GM23338 (cell line): ENCODE measurements around the gene TRPC3.

Source experiments
- CTCF ChIP-seq, 2 experiments: fragments of 200-600 bp in 1 of 2; sonication (generic) in 1 of 2; conservative IDR thresholded peaks; 2 replicates each; pipeline versions ENCODE4 v1.5.1 to v1.6.1; 2016 to 2017; ENCODE audit warnings: antibody characterized with exemption in 2 of 2, low read depth in 2 of 2, mild to moderate bottlenecking in 2 of 2, moderate library complexity in 1 of 2
- POLR2AphosphoS5 ChIP-seq: IDR thresholded peaks from 2 replicates; pipeline ENCODE4 v1.6.1; 2016; ENCODE audit warnings: antibody characterized with exemption, low read depth
- STAT1 ChIP-seq: IDR thresholded peaks from one replicate; pipeline ENCODE4 v1.6.1; 2016; ENCODE audit warnings: antibody characterized with exemption; ENCODE audit not compliant: unreplicated experiment

- TF ChIP-seq CTCF (conservative IDR thresholded peaks at IDR 0.05; ENCODE audit: low read depth in 2 of 2) (no peak), STAT1 (no peak), POLR2AphosphoS5 (no peak)
Observed at GRCh38 chr4:121923306-121923705, 28.6 kb downstream of the TRPC3 start.
